ENCODE data around the gene DOCK2. TPM values are rescaled to one million over a fixed set of nuclear protein-coding genes. Genes with fewer than 3 reads are reported as not detected.

Gene DOCK2
- total RNA-seq, 1 donor from 2014 or later: 6.5 TPM

DNA sequence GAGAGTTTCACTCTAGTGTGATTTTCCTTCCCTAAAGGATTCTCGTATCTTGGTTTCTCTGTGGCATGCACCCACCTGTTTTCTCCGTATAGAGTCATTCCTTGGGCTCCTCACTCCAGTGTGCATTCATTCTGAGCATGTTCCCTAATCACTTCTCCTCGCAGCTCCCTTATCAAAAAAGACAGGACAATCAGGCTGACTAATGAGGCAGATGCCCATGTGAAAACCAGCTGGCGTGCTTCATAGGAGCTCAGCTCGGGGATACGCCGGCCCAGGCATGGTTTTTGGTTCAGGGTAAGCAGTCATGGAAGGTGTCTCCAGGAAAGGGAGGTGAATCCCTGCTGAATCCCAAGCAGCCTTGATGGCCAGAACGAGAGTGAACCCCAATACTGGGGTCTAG lies 384.4 kb downstream of the DOCK2 start:
- DNase-seq (ENCODE audit: low spot score): no peak
- TF ChIP-seq, protein P1, sequence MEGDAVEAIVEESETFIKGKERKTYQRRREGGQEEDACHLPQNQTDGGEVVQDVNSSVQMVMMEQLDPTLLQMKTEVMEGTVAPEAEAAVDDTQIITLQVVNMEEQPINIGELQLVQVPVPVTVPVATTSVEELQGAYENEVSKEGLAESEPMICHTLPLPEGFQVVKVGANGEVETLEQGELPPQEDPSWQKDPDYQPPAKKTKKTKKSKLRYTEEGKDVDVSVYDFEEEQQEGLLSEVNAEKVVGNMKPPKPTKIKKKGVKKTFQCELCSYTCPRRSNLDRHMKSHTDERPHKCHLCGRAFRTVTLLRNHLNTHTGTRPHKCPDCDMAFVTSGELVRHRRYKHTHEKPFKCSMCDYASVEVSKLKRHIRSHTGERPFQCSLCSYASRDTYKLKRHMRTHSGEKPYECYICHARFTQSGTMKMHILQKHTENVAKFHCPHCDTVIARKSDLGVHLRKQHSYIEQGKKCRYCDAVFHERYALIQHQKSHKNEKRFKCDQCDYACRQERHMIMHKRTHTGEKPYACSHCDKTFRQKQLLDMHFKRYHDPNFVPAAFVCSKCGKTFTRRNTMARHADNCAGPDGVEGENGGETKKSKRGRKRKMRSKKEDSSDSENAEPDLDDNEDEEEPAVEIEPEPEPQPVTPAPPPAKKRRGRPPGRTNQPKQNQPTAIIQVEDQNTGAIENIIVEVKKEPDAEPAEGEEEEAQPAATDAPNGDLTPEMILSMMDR (IDR thresholded peaks at IDR 0.05; ENCODE audit: unreplicated experiment): no peak
- peaks cover 3% of the 10 kb centered on the region for H3K4me1 Mint-ChIP-seq (ENCODE audit: unreplicated experiment)
- H3K27me3 Mint-ChIP-seq (ENCODE audit: unreplicated experiment): no peaks in the 10 kb centered on the region
- no peaks in the 10 kb centered on the region for H3K36me3 Mint-ChIP-seq (ENCODE audit: low read depth, unreplicated experiment)
- no peak overlapping the region for H3K27ac Mint-ChIP-seq (ENCODE audit: unreplicated experiment)
- no peak overlapping the region for H3K4me3 Mint-ChIP-seq (ENCODE audit: unreplicated experiment)
- no peaks in the 10 kb centered on the region for H3K9me3 Mint-ChIP-seq (ENCODE audit: unreplicated experiment)

- Mint-ChIP-seq H3K4me1 (ENCODE audit: unreplicated experiment) (peaks cover 3% of the 10 kb centered on the region), H3K36me3 (ENCODE audit: low read depth, unreplicated experiment) (peaks cover 3% of the 10 kb centered on the region), H3K4me3 (ENCODE audit: unreplicated experiment) (no peak overlapping the region), H3K9me3 (ENCODE audit: unreplicated experiment) (no peaks in the 10 kb centered on the region), H3K27ac (ENCODE audit: unreplicated experiment) (no peak overlapping the region), H3K27me3 (ENCODE audit: unreplicated experiment) (no peaks in the 10 kb centered on the region)
- TF ChIP-seq, protein P1 (IDR thresholded peaks at IDR 0.05; ENCODE audit: unreplicated experiment): no peak
- no peak for DNase-seq (ENCODE audit: low spot score)
Observed at GRCh38 chr5:170025853-170026252, 388.8 kb downstream of the DOCK2 start.

DNA sequence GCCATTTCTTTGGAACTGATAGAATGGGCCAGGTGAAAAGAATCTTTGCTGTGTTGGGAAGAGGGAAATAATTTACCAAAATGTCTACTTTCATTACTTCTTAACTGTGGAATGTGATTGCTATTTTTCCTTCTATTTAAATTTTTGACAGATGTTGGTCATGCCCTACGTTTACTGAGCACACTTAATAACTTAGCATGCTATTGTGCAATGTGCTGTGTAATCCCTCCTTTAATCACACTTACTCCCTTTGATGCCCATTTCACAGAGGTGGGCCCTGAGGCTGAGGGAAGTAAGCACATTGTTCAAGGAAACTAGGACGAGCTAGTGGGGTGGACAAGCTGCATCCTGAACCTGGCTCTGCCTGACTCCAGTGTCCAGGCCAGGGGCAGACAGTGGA lies 391.0 kb downstream of the DOCK2 start:
- TF ChIP-seq, protein P1 (IDR thresholded peaks at IDR 0.05; ENCODE audit: unreplicated experiment): no peak
- H3K4me1 Mint-ChIP-seq (ENCODE audit: unreplicated experiment): peaks cover 3% of the 10 kb centered on the region
- no peak overlapping the region for H3K27ac Mint-ChIP-seq (ENCODE audit: unreplicated experiment)
- no peaks in the 10 kb centered on the region for H3K9me3 Mint-ChIP-seq (ENCODE audit: unreplicated experiment)
- H3K36me3 Mint-ChIP-seq (ENCODE audit: low read depth, unreplicated experiment): peaks cover 3% of the 10 kb centered on the region
- H3K27me3 Mint-ChIP-seq (ENCODE audit: unreplicated experiment): no peaks in the 10 kb centered on the region
- DNase-seq (ENCODE audit: low spot score): no peak
- H3K4me3 Mint-ChIP-seq (ENCODE audit: unreplicated experiment): no peak overlapping the region

- H3K36me3 Mint-ChIP-seq (ENCODE audit: low read depth, unreplicated experiment): no peaks in the 10 kb centered on the region
- no peak overlapping the region for H3K4me3 Mint-ChIP-seq (ENCODE audit: unreplicated experiment)
- DNase-seq (ENCODE audit: low spot score): no peak
- H3K4me1 Mint-ChIP-seq (ENCODE audit: unreplicated experiment): no peaks in the 10 kb centered on the region
- no peaks in the 10 kb centered on the region for H3K9me3 Mint-ChIP-seq (ENCODE audit: unreplicated experiment)
- no peaks in the 10 kb centered on the region for H3K27me3 Mint-ChIP-seq (ENCODE audit: unreplicated experiment)
- H3K27ac Mint-ChIP-seq (ENCODE audit: unreplicated experiment): no peak overlapping the region
- TF ChIP-seq, protein P1 (IDR thresholded peaks at IDR 0.05; ENCODE audit: unreplicated experiment): no peak
Observed at GRCh38 chr5:170034231-170034630, 397.2 kb downstream of the DOCK2 start.

- no peak overlapping the region for H3K27ac Mint-ChIP-seq (ENCODE audit: unreplicated experiment)
- no peak overlapping the region for H3K4me3 Mint-ChIP-seq (ENCODE audit: unreplicated experiment)
- TF ChIP-seq, protein P1 (IDR thresholded peaks at IDR 0.05; ENCODE audit: unreplicated experiment): no peak
- H3K36me3 Mint-ChIP-seq (ENCODE audit: low read depth, unreplicated experiment): peaks cover 3% of the 10 kb centered on the region
- DNase-seq (ENCODE audit: low spot score): no peak
- no peaks in the 10 kb centered on the region for H3K4me1 Mint-ChIP-seq (ENCODE audit: unreplicated experiment)
- no peaks in the 10 kb centered on the region for H3K9me3 Mint-ChIP-seq (ENCODE audit: unreplicated experiment)
- peaks cover 4% of the 10 kb centered on the region for H3K27me3 Mint-ChIP-seq (ENCODE audit: unreplicated experiment)
Observed at GRCh38 chr5:170038241-170038640, 401.2 kb downstream of the DOCK2 start.

All from endothelial cell (in vitro differentiated cells).